ENCODE data around the gene ELFN2.

DNA sequence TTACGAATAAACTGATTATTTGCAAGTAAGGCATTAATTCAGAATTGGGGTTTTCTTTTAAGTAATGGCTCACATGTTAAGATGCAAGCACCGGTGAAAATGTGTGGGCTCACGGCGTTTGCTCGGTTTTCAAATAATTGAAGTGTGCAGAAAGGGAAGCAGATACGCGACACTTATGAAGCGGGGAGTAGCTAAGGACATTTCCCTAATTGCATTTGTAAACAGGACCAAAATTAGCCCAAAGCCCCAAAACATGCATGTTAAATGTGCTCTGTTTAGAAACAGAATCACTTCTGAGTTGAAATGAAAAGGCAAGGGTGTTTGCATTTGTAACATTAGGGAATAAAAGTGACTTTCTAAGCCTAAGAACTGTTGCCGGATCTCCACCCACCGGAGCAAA, 61.3 kb downstream of the ELFN2 start:
- TF ChIP-seq TCF12 (IDR thresholded peaks at IDR 0.05; ENCODE audit: low read depth) (no peak), EGR1 (IDR thresholded peaks at IDR 0.05) (no peak), NFIC (IDR thresholded peaks at IDR 0.05) (no peak), FOXM1 (IDR thresholded peaks at IDR 0.05; ENCODE audit: borderline replicate concordance, low read depth) (no peak)
- TF ChIP-seq, protein P1, sequence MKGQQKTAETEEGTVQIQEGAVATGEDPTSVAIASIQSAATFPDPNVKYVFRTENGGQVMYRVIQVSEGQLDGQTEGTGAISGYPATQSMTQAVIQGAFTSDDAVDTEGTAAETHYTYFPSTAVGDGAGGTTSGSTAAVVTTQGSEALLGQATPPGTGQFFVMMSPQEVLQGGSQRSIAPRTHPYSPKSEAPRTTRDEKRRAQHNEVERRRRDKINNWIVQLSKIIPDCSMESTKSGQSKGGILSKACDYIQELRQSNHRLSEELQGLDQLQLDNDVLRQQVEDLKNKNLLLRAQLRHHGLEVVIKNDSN (IDR thresholded peaks at IDR 0.05): no peak

All from Ishikawa (cell line).